Mesothelial cell of epicardium (in vitro differentiated cells): Measurements from ENCODE around the gene SLC17A8. TPM values are rescaled to one million over a fixed set of nuclear protein-coding genes. Genes with fewer than 3 reads are reported as not detected.

ENCODE experiments used
- DNase-seq, 2 experiments: peaks; one replicate each; pipeline ENCODE4 v3.0.0; 2021; ENCODE audit warnings: low spot score in 2 of 2; ENCODE audit not compliant: unreplicated experiment in 2 of 2
- H3K27ac Mint-ChIP-seq: 2 replicates; pipeline ENCODE4 v1.8.0; 2021; ENCODE audit warnings: mixed read lengths
- H3K27me3 Mint-ChIP-seq: 2 replicates; pipeline ENCODE4 v1.8.0; 2021; ENCODE audit warnings: low read depth, mixed read lengths
- H3K36me3 Mint-ChIP-seq: 2 replicates; pipeline ENCODE4 v1.8.0; 2021; ENCODE audit warnings: mixed read lengths
- H3K4me1 Mint-ChIP-seq: 2 replicates; pipeline ENCODE4 v1.8.0; 2021; ENCODE audit warnings: mixed read lengths
- H3K4me3 Mint-ChIP-seq: 2 replicates; pipeline ENCODE4 v1.8.0; 2021; ENCODE audit warnings: mild to moderate bottlenecking, moderate library complexity, mixed read lengths
- H3K9me3 Mint-ChIP-seq: 2 replicates; pipeline ENCODE4 v1.8.0; 2021; ENCODE audit warnings: mixed read lengths
- total RNA-seq: library from RNA; stranded (reverse); gene quantifications from 3 replicates; pipeline ENCODE4 v1.2.1, GENCODE V29; 2021
- TF ChIP-seq, protein P1 (sequence below): fragments of 200-600 bp; sonication (generic); IDR thresholded peaks from one replicate; pipeline ENCODE4 v1.5.0; 2021; ENCODE audit warnings: antibody characterized with exemption; ENCODE audit not compliant: unreplicated experiment

Gene SLC17A8
- total RNA-seq, 1 donor from 2014 or later: 0.40 TPM

DNA sequence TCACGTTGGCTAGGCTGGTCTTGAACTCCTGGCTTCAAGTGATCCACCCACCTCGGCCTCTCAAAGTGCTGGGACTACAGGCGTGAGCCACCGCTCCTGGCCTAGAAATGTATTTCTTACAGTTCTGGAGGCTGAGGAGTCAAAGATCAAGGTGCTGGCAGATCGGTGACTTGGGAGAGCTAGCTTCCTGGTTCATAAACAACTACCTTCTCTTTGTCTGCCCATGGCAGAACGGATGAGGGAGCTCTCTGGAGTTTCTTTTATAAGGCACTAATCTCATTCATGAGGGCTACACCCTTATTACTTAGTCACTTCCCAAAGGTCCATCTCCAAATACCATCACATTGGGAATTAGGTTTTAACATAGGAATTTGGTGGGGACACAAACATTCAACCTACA lies 38.9 kb downstream of the SLC17A8 start:
- no peaks in the 10 kb centered on the region for H3K36me3 Mint-ChIP-seq
- DNase-seq: no peak
- TF ChIP-seq, protein P1, sequence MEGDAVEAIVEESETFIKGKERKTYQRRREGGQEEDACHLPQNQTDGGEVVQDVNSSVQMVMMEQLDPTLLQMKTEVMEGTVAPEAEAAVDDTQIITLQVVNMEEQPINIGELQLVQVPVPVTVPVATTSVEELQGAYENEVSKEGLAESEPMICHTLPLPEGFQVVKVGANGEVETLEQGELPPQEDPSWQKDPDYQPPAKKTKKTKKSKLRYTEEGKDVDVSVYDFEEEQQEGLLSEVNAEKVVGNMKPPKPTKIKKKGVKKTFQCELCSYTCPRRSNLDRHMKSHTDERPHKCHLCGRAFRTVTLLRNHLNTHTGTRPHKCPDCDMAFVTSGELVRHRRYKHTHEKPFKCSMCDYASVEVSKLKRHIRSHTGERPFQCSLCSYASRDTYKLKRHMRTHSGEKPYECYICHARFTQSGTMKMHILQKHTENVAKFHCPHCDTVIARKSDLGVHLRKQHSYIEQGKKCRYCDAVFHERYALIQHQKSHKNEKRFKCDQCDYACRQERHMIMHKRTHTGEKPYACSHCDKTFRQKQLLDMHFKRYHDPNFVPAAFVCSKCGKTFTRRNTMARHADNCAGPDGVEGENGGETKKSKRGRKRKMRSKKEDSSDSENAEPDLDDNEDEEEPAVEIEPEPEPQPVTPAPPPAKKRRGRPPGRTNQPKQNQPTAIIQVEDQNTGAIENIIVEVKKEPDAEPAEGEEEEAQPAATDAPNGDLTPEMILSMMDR: no peak
- no peaks in the 10 kb centered on the region for H3K9me3 Mint-ChIP-seq
- peaks cover 5% of the 10 kb centered on the region for H3K4me1 Mint-ChIP-seq
- no peaks in the 10 kb centered on the region for H3K27me3 Mint-ChIP-seq
- H3K27ac Mint-ChIP-seq: no peak overlapping the region
- no peak overlapping the region for H3K4me3 Mint-ChIP-seq

DNA sequence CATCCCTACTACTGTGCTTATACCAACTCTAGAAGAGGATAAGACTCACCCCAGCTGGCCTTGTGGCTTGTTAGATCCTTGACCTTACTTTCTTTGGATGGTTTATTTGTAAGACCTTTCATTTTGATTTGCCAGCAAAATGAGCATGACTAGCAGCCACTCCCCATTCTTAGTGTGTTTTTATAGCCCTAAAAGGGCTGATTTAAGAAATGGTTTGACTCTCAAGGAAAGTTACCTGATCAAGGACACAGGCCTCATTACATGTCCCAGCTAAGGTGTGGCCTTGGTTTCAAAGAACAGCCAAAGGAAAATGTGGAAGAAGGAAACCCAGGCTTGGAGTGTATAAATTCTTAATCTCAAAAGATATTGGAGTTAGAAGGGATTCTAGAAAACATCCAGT lies 41.4 kb downstream of the SLC17A8 start:
- TF ChIP-seq, protein P1: no peak
- Mint-ChIP-seq H3K4me1 (peaks cover 26% of the 10 kb centered on the region), H3K27me3 (no peaks in the 10 kb centered on the region), H3K9me3 (no peaks in the 10 kb centered on the region), H3K4me3 (no peak overlapping the region), H3K27ac (no peak overlapping the region), H3K36me3 (no peaks in the 10 kb centered on the region)
- DNase-seq: no peak

DNA sequence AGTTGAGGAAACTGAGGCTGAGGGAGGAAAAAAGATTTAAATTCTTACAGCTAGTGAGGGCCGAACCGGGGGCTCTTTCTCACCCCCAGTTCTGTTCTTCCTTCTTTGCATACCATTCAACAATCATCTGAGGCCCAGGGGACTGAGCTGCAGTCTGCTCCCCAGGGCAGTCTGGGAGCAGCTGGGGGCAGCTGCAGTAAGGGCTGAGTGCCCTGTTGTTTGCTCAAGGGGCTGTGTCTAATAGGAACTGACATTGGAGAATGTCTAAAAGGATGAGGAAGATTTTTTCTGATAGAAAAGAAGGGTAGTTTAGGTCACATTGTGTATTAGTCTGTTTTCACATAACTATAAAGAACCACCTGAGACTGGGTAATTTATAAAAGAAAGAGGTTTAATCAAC lies 42.2 kb downstream of the SLC17A8 start:
- Mint-ChIP-seq H3K9me3 (no peaks in the 10 kb centered on the region), H3K27ac (no peak overlapping the region), H3K27me3 (no peaks in the 10 kb centered on the region), H3K36me3 (no peaks in the 10 kb centered on the region), H3K4me3 (no peak overlapping the region), H3K4me1 (peaks cover 27% of the 10 kb centered on the region)
- TF ChIP-seq, protein P1: no peak
- no peak for DNase-seq

DNA sequence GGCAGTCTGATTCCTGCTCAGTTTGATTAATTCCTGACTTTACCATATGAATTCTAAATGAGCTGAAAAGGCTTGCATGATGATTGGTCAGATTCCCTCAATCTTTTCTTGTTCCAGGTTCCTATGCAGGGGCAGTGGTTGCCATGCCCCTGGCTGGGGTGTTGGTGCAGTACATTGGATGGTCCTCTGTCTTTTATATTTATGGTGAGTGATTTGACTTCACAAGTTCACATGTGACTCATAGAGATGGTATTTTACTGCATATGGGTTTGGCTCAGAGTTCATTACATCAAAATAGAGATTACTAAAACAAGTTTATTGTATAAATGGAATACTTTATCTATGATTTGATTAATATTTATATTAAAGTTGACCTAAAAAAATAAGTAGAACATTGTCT lies 44.8 kb downstream of the SLC17A8 start:
- no peak for DNase-seq
- Mint-ChIP-seq H3K27me3 (no peaks in the 10 kb centered on the region), H3K36me3 (no peaks in the 10 kb centered on the region), H3K27ac (peak overlapping the region; percentile 87), H3K4me3 (no peak overlapping the region), H3K4me1 (peaks cover 27% of the 10 kb centered on the region), H3K9me3 (peaks cover 4% of the 10 kb centered on the region)
- TF ChIP-seq, protein P1: no peak

DNA sequence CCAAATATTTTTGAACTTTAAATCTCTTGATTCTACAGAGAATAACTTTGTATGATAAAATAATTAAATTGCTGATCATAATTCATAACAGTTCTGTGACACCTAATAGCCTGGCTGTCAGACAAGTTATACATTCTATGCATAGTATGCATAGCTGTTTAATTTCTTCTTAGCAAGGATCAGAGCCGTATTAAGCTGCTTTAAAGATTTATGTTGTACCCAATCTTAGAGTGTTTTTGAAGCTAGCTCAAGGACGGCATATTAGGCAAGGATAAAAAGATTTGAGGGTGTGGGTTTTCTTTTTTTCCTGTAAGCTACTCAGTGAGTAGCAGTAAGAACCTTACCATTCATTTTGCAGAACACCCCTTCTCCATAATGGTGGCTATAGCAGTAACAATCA lies 45.9 kb downstream of the SLC17A8 start:
- TF ChIP-seq, protein P1: no peak
- no peaks in the 10 kb centered on the region for H3K36me3 Mint-ChIP-seq
- H3K27me3 Mint-ChIP-seq: no peaks in the 10 kb centered on the region
- DNase-seq: no peak
- H3K27ac Mint-ChIP-seq: peak overlapping the region; percentile 41
- peaks cover 4% of the 10 kb centered on the region for H3K9me3 Mint-ChIP-seq
- H3K4me3 Mint-ChIP-seq: no peak overlapping the region
- peaks cover 27% of the 10 kb centered on the region for H3K4me1 Mint-ChIP-seq

DNA sequence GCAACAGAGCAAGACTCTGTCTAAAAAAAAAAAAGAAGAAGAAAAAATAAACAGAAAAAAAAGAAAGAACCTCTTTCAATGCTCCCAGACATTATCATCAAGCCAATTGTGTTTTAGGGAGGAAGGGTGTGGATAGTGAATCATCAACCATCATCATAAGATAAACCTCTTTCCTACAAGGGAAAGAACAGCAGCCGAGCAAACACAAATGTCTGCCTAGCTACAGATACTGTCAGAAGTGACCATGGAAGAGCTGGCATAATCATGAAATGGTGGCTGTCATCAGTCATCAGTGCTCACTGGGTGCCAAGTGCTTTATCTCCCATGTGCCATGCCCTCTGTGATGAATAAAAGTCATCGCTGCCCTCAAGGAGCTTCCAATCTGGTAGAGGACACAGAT lies 46.6 kb downstream of the SLC17A8 start:
- Mint-ChIP-seq H3K4me1 (peaks cover 27% of the 10 kb centered on the region), H3K9me3 (peaks cover 4% of the 10 kb centered on the region), H3K4me3 (no peak overlapping the region), H3K27ac (no peak overlapping the region), H3K27me3 (no peaks in the 10 kb centered on the region), H3K36me3 (no peaks in the 10 kb centered on the region)
- TF ChIP-seq, protein P1: no peak
- DNase-seq: no peak
